NCI-H2107 (cell line): ENCODE results near the gene S100A4.
"Not testable (repeated sequence)": the region's sequence is repeated elsewhere in the genome, so short reads cannot be mapped to it uniquely, and the experiment has no call there.

ENCODE experiments used
- DNase-seq: peaks from one replicate; lab custom pipeline; 2025; lab: John Stamatoyannopoulos, UW

Gene S100A4

DNA sequence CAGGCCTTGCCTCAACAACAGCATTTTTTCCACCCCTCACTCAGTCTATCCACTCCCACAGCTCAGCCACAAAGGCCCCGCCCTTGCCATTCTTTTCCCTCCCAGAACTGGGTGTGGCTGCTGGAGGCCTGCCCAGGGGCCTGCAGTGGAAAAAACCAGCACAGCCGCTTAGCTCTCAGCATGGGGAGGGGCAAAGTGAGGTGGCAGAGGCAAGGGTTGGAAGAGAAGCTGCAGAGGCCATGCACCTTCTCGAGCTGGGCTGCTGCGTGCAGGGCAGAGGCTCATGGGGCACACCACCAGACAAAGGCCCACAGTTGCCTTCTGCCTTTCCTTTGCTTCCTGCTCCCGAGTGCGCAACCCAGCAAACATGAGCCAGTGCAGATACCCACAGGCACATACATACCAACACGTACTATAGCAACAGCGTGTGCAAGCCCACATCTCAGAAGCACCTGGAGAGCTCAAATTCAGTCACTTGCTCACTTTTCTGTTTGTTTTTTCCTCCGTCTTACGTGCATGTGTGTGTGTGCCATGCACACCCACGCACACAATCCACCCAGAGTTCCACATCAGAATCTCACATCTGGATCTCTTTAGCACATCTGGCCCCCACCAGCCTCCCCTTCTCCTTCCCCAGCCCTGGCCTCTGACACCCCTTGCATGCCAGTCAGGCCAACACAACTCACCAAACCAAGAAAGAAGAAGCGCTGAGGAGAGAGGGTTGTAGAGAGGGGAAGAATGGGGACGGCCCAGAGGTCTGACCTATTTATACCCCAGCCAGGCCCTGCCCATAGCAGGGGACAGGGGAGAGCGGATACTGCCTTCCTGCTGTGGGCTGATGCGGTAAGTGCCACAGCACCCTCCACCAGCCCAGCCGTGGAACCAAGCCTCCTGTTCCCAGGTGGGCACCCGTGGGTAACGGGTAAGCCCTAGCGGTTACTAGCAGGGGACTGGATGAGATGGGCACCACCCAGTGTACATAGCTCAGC, at the start of gene S100A4:
Gene S100A4, minus strand, starts transcription at position 740 of the 989 bp plus-strand sequence. CDS start 1,012 bp downstream, outside the sequence.
- DNase-seq: peak; percentile 91

- DNase-seq: no peak
These were observed 47.1 kb upstream of the S100A4 start for GRCh38 chr1:153592748-153593147.

GRCh38 chr1:153588482-153588881, 42.9 kb upstream of the S100A4 start:
- DNase-seq: no peak

- not testable (repeated sequence) for DNase-seq
These were observed 42.4 kb upstream of the S100A4 start for GRCh38 chr1:153588033-153588432.

DNA sequence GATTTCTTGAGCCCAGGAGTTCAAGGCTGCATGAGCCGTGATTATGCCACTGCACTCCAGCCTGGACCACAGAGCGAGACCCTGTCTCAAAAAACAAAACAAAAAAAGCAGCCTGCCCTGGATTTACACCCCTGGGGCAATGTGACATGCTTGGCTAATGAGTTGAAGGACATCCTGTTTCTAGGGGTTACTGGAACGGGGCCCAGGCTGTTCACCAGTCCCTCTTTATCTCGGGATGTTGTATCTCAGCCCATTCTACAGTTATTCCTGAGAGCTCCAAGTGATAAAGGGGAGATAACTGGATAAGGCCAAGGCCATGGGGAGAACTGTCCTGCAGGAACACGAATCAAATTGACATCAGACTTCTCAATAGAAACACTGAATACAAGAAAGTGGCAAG, 41.7 kb upstream of the S100A4 start:
- no peak for DNase-seq

- no peak for DNase-seq
These were observed 40.7 kb upstream of the S100A4 start for GRCh38 chr1:153586347-153586746.

GRCh38 chr1:153585006-153585405, 39.4 kb upstream of the S100A4 start:
- no peak for DNase-seq

- no peak for DNase-seq
These were observed 38.4 kb upstream of the S100A4 start for GRCh38 chr1:153583976-153584375.

DNA sequence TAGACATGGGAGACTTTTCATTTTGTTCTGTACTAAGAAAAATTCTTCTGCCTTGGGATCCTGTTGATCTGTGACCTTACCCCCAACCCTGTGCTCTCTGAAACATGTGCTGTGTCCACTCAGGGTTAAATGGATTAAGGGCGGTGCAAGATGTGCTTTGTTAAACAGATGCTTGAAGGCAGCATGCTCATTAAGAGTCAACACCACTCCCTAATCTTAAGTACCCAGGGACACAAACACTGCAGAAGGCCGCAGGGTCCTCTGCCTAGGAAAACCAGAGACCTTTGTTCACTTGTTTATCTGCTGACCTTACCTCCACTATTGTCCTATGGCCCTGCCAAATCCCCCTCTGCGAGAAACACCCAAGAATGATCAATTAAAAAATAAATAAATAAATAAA, 37.9 kb upstream of the S100A4 start:
- not testable (repeated sequence) for DNase-seq

DNA sequence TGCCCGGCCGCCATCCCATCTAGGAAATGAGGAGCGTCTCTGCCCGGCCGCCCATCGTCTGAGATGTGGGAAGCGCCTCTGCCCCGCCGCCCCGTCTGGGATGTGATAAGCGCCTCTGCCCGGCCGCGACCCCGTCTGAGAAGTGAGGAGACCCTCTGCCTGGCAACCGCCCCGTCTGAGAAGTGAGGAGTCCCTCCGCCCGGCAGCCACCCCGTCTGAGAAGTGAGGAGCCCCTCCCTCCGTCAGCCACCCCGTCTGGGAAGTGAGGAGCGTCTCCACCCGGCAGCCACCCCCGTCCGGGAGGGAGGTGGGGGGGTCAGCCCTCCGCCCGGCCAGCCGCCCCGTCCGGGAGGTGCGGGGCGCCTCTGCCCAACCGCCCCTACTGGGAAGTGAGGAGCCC, 37.2 kb upstream of the S100A4 start:
- DNase-seq: not testable (repeated sequence)

DNA sequence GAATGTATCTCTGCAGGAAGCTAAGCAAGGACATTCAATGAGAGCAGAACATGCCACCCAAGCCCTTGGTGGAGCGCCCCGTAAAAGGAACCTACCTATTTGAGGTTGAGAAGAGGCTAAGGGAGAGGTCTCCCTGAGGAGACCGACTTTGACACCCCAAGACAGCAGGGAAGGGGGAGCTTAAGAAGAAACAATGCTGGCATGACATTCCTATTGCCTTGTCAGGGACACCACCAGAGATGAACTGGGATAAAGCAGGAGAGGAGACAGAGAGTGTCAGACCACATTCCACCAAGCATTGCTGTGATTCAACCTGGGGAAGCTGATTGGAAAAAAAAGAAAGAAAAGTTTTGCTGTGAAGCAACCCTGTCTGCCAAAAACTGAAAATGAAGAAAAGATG, 33.3 kb upstream of the S100A4 start:
- no peak for DNase-seq

- no peak for DNase-seq
These were observed 32.9 kb upstream of the S100A4 start for GRCh38 chr1:153578490-153578889.

DNA sequence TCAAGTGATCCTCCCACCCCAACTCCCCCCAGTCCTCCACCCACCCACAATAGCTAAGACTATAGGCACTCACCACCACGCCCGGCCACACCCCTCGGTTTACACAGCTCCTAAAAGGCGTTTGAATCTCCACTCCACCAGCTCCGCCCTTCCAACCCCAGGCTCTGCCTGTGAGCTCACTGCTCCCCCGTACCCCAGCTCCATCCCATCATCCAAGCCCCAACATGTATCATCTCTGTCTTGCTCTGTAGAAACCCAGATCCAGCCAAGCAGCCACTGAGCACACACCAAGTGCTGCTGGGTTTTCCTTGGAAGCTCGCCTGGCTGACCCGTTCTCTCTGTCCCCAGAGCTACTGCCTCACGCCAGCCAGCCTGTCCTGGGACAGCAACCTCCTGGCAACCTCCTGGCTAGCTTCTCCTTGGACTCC, 32.0 kb upstream of the S100A4 start:
- DNase-seq: no peak

GRCh38 chr1:153577138-153577537, 31.5 kb upstream of the S100A4 start:
- DNase-seq: no peak

- not testable (repeated sequence) for DNase-seq
These were observed 29.9 kb upstream of the S100A4 start for GRCh38 chr1:153575497-153575896.

DNA sequence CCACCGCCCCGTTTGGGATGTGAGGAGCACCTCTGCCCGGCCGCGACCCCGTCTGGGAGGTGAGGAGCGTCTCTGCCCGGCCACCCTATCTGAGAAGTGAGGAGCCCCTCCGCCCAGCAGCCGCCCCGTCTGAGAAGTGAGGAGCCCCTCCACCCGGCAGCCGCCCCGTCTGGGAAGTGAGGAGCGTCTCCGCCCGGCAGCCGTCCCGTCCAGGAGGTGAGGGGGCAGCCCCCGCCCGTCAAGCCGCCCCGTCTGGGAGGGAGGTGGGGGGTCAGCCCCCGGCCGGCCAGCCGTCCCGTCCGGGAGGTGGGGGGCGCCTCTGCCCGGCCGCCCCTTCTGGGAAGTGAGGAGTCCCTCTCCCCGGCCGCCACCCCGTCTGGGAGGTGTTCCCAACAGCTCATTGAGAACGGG, 29.5 kb upstream of the S100A4 start:
- DNase-seq: not testable (repeated sequence)

DNA sequence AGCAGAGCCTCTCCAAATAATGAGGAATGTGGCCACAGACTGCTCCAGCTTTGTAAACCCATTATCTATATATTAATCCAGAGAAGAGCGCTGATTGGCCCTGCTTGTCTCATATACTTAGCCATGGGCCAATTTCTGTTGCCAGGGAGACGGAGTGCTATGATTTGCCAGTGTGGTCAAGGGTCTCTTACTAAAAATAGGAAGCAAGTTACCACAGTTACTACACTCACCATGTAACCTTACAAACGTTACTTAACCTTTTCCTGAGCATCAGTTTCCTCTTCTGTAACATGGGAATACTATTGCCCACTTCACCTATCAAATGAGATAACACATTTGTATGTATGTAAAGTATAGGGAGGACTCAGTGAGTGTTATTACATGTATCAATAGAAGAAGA, 27.7 kb upstream of the S100A4 start:
- DNase-seq: no peak

- peak; percentile 77 for DNase-seq
These were observed 27.0 kb upstream of the S100A4 start for GRCh38 chr1:153572569-153573015.

- DNase-seq: no peak
These were observed 26.1 kb upstream of the S100A4 start for GRCh38 chr1:153571706-153572105.

- DNase-seq: no peak
These were observed 25.3 kb upstream of the S100A4 start for GRCh38 chr1:153570874-153571273.

- DNase-seq: no peak
These were observed 23.9 kb upstream of the S100A4 start for GRCh38 chr1:153569465-153569864.

DNA sequence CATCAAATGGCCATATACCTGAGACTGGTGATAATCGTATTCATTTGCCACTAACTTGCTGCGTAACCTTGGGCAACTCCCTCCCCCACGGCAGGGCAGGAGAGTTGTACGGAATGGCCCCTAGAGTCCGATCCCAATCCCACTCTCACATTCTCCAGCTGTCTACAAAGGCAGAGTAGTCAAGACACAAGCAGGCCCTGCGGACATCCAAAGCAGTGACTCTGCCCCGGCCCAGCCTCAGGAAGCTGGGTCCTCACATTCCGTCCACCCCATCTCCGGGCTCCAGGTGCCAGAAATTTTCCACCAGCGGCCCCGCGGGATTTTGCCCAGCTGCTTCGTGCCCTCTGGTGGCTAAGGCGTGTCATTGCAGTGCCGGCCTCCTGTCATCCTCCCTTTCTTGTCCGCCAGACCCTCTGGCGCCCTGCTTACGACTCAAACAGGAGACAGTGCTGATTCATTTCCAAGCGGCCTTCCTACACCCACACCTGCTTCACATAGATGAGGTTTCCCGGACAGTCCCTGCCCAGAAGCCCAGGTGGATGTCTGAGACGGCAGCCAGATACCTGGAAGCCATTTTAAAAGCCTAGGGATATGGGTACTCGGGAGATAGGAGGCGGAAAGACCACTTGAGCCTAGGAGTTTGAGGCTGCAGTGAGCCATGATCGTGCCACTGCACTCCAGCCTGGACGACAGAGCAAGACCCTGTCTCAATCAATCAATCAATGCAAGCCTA, 22.9 kb upstream of the S100A4 start:
- DNase-seq: peak; percentile 84
